ENCODE data around the gene RFPL3. TPM values are rescaled to one million over a fixed set of nuclear protein-coding genes. Genes with fewer than 3 reads are reported as not detected.
"Not testable (repeated sequence)": the region's sequence is repeated elsewhere in the genome, so short reads cannot be mapped to it uniquely, and the experiment has no call there.

Gene RFPL3
- total RNA-seq, 1 donor from 2014 or later: not detected

- DNase-seq (ENCODE audit: low spot score): no peak
Observed at GRCh38 chr22:32353840-32354239, 3.8 kb upstream of the RFPL3 start.

DNA sequence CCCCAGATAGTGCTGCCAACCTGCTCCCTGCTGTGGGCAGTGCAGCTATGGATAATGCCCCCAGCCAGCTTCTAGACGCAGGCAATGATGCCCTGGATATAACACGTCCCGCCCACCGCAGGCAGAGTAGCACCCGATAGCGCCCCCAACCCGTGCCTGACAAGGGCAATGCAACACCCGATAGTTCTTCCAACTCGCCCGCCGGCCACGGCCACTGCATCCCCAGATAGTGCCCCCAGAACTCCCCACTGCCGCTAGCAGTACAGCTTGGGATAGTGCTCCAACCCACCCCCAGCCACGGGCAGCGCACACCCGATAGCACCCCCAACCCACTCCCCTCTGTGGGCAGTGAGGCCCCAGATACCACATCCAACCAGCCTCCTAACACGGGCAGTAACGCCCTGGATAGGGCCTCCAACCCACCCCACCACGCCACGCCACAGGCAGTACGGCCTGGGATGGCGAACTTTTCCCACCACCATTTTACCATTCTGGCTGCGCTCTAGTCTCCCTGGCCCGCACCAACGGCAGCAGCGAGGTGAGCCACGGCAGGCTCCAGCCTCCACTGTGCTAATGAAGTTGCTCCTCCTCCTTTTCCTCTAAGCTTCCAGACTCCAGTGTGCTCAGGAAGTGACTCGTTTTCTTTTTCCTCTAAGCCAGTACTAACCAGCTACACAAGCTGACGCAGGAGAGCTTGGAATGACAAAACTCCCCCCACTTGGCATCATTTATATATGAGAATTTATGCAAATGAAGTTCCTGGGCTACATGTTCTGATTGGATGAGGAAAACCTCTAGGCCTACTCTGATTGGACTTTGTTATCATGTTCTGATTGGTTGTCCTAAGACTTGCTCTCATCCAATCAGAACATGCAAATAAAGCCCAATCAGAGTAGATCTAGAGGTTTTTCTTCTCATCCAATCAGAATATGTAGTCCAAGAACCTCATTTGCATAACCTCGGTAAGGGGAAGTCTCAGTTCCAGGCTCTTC is 3.0 kb upstream of the RFPL3 start:
- DNase-seq (ENCODE audit: low spot score): no peak

DNA sequence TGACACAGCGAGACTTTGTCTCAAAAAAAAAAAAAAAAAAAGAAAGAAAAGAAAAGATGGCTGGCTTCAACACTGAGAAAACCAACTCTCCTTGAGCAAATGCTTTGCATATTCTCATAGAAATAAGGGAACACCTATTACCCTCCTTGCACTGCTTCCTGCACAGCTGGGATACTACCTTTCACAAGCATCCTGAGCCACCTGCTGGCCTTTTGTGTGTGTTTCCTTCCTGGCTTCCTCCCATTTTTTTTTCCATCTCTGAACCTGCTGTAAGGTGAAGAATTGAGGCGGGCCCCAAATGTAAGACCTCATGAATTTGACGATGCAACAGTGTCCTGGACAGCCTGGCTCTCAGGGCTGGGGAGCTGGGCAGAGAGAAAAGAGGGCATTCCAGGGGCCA is 1.9 kb upstream of the RFPL3 start:
- no peak for DNase-seq (ENCODE audit: low spot score)

DNA sequence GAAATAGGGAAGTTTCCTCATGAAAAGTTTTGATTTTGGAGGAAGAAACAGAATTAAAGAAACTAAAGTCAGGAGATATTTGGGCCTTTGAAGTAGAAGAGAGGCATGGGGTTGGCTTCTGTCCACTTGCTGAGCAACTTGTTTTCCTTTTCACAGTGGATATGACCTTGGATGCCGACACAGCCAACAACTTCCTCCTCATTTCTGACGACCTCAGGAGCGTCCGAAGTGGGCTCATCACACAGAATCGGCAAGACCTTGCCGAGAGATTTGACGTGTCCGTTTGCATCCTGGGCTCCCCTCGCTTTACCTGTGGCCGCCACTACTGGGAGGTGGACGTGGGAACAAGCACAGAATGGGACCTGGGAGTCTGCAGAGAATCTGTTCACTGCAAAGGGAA is 2.4 kb downstream of the RFPL3 start:
- not testable (repeated sequence) for DNase-seq (ENCODE audit: low spot score)

DNA sequence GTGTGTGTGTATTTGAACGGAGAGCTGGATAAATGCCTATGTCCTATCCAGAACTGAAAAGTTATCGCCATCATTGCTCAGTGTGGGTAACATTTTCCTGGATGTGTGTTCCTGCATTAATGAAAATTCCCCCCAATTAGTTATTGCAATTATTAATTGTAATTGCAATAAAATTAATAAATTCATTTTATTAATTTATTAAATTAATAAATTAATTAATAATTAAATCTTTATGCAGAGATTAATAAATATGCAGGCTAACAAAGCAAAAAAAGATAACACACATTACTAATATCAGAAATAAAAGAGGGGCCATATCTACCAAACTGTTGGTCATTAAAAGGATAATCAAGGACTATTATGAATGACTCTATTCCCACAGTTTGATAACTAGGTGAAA is 3.6 kb downstream of the RFPL3 start:
- no peak for DNase-seq (ENCODE audit: low spot score)

DNA sequence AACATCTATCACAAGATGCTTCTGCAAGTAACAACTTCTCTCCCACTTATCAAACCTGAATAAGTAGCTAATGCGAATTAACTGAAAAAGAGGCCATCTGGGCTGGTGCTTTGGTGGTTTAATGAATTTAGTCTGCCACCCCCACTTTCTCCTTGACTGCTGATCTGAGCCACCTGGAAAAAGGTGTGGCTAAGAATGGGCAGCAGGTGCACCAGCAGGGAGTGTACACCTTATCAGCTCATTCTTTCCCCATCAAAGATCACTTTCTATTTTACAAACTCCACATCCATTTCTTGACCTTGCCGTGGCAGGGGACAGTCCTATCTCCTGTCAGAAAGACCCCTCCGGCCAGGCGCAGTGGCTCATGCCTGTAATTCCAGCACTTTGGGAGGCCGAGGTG is 6.5 kb downstream of the RFPL3 start:
- DNase-seq (ENCODE audit: low spot score): no peak

GRCh38 chr22:32375678-32376450 is 18.2 kb downstream of the RFPL3 start:
- DNase-seq (ENCODE audit: low spot score): no peak

GRCh38 chr22:32376681-32377080 is 19.0 kb downstream of the RFPL3 start:
- no peak for DNase-seq (ENCODE audit: low spot score)

- DNase-seq (ENCODE audit: low spot score): no peak
Observed at GRCh38 chr22:32378707-32379272, 21.1 kb downstream of the RFPL3 start.

DNA sequence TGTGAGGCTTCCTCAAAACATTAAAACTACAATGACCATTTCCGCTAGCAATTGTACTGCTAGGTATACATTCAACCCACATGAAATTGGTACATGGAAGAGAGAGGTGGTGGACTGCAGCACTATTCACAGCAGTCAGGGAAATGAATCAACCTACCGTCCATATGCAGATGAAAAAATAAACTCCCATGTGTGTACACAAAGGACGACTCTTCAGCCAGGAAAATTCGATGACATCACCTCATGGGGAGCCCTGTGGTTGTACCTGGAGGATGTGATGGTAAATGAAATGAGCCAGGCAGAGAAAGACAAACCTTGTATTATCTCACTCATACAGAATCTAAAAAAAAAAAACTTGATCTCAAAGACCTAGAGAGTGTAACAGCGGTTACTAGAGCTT is 23.3 kb downstream of the RFPL3 start:
- DNase-seq (ENCODE audit: low spot score): no peak

GRCh38 chr22:32385681-32386080 is 28.0 kb downstream of the RFPL3 start:
- DNase-seq (ENCODE audit: low spot score): no peak

DNA sequence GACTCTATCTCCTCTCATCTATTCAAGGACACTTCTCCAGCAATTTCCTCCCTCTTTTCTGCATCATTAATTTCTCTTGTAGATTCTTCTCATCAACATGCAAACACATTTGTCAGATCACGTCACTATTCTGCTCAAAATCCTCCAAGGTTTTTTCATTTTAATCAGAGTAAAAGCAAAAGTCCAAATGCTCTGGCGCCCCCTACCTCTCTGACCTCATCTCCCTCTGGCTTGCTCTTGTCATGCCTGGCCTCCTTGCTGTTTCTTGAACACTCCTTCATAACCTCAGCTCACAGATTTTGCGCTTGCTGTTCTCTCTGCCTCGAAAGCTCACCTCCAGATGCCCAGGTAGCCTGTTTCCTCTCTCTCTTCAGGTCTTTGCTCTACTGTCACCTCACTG is 32.0 kb downstream of the RFPL3 start:
- DNase-seq (ENCODE audit: low spot score): no peak

GRCh38 chr22:32395107-32395506 is 37.4 kb downstream of the RFPL3 start:
- DNase-seq (ENCODE audit: low spot score): no peak

GRCh38 chr22:32396255-32396654 is 38.6 kb downstream of the RFPL3 start:
- DNase-seq (ENCODE audit: low spot score): no peak

- no peak for DNase-seq (ENCODE audit: low spot score)
Observed at GRCh38 chr22:32396746-32397145, 39.1 kb downstream of the RFPL3 start.

DNA sequence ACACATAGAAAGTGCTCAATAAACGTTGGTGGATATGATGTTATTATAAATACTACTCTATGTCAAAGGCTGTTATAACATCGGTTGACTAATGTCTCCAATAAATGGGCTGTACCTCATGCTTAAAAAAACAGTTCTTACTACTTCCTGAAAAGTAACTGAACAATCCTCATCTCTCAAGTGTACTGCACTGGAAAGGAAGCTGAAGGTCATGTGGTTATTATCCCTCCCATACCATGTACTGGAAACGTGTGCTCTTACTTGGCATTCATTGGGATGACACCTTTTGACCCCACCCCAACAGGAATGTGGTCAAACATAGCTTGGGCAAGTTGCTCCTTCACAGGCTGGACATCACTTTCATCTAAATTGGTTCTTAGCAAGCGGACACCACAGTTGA is 43.8 kb downstream of the RFPL3 start:
- DNase-seq (ENCODE audit: low spot score): no peak

GRCh38 chr22:32404021-32404420 is 46.4 kb downstream of the RFPL3 start:
- DNase-seq (ENCODE audit: low spot score): no peak

GRCh38 chr22:32407312-32407711 is 49.6 kb downstream of the RFPL3 start:
- no peak for DNase-seq (ENCODE audit: low spot score)

DNA sequence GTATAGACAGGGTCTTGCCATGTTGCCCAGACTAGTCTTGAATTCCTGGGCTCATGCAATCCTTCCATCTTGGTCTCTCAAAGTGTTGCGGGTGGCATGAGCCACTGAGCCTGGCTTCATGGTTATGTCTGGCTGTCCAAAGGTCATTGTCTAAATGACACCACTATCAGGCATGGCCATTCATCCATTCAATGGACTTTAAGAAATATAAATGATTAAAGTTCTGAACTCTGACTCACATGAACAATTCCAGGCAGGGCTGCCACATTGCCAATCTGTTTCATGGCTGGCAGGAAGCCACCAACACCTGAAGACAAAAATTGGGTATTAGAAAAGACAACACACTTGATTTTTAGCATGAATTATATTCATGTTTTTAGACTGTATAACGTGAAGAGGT is 50.3 kb downstream of the RFPL3 start:
- no peak for DNase-seq (ENCODE audit: low spot score)

- DNase-seq (ENCODE audit: low spot score): no peak
Observed at GRCh38 chr22:32409977-32410376, 52.3 kb downstream of the RFPL3 start.

- DNase-seq (ENCODE audit: low spot score): no peak
Observed at GRCh38 chr22:32410459-32410858, 52.8 kb downstream of the RFPL3 start.
